Esophagus muscularis mucosa (tissue), 4 donors: Measurements from ENCODE around the gene CDC42BPA.

Experiments used
- CTCF ChIP-seq, 3 experiments: fragments of 200-600 bp in 2 of 3; fragments of 450-650 bp in 1 of 3; sonication (generic) in 2 of 3; IDR thresholded peaks; one replicate each; pipeline ENCODE4 v1.5.1; 2017 to 2019; ENCODE audit warnings: antibody characterized with exemption in 3 of 3, mild to moderate bottlenecking in 2 of 3, moderate library complexity in 1 of 3
- EP300 ChIP-seq: sonication (generic); formaldehyde crosslinking; IDR thresholded peaks from one replicate; pipeline ENCODE4 v1.6.1; 2017; ENCODE audit warnings: antibody characterized with exemption
- POLR2A ChIP-seq: fragments of 450-650 bp; IDR thresholded peaks from one replicate; pipeline ENCODE4 v1.6.1; 2017; ENCODE audit warnings: antibody characterized with exemption, moderate library complexity, mild to moderate bottlenecking, low read depth
- POLR2AphosphoS5 ChIP-seq, 2 donors: sonication (generic); formaldehyde crosslinking; IDR thresholded peaks; one replicate each; pipeline ENCODE4 v1.6.1; 2017; ENCODE audit warnings: antibody characterized with exemption in 2 of 2

GRCh38 chr1:226946285-226946684 lies 372.0 kb downstream of the CDC42BPA start:
- no peak for TF ChIP-seq CTCF (IDR thresholded peaks at IDR 0.05)
- no peak for TF ChIP-seq POLR2A
- TF ChIP-seq POLR2AphosphoS5 (IDR thresholded peaks at IDR 0.05): no peak
- TF ChIP-seq EP300: no peak
